Activated CD8-positive, alpha-beta memory T cell treated with anti-CD3 and anti-CD28 coated beads, Interleukin-2, amount 10 ng/mL, durations not matched to agents 7 days and 5 days (primary cell): ENCODE measurements around the gene C20orf202. TPM values are rescaled to one million over a fixed set of nuclear protein-coding genes. Genes with fewer than 3 reads are reported as not detected.
"Not testable (repeated sequence)": the region's sequence is repeated elsewhere in the genome, so short reads cannot be mapped to it uniquely, and the experiment has no call there.

ENCODE experiments used
- ATAC-seq: fragments of 150-1000 bp; cut with Tn5 transposase; one replicate; pipeline ENCODE4 v1.10.0; 2021; ENCODE audit warnings: moderate library complexity
- CTCF ChIA-PET: fragments of 350-600 bp; sonication (Branson Sonifier 250); formaldehyde crosslinking; loops from one replicate; lab custom pipeline; 2021; ENCODE audit warnings: antibody characterized with exemption; lab: Charles Lee
- DNase-seq: peaks from one replicate; pipeline ENCODE4 v3.0.0-alpha.2; 2020
- H3K27ac Mint-ChIP-seq: one replicate; pipeline ENCODE4 v1.8.0; 2021; ENCODE audit warnings: mild to moderate bottlenecking, mixed read lengths
- H3K27me3 Mint-ChIP-seq: one replicate; pipeline ENCODE4 v1.8.0; 2021; ENCODE audit warnings: mixed read lengths
- H3K36me3 Mint-ChIP-seq: one replicate; pipeline ENCODE4 v1.8.0; 2021; ENCODE audit warnings: mild to moderate bottlenecking, mixed read lengths
- H3K4me1 Mint-ChIP-seq: one replicate; pipeline ENCODE4 v1.8.0; 2021; ENCODE audit warnings: mixed read lengths
- H3K4me3 Mint-ChIP-seq: one replicate; pipeline ENCODE4 v1.8.0; 2021; ENCODE audit warnings: mild to moderate bottlenecking, moderate library complexity, mixed read lengths
- H3K9me3 Mint-ChIP-seq: one replicate; pipeline ENCODE4 v1.8.0; 2022; ENCODE audit warnings: low read depth, mixed read lengths
- total RNA-seq, 2 experiments: library from RNA; stranded (reverse); gene quantifications; one replicate each; pipeline ENCODE4 v1.2.3, GENCODE V29; 2021

The C20orf202 gene
- total RNA-seq, 2 experiments from 2014 or later = not detected

- Mint-ChIP-seq H3K36me3 (peaks cover 1% of the 10 kb centered on the region), H3K27ac (no peak overlapping the region), H3K9me3 (no peaks in the 10 kb centered on the region), H3K4me3 (no peak overlapping the region), H3K27me3 (peaks cover 7% of the 10 kb centered on the region), H3K4me1 (peaks cover 5% of the 10 kb centered on the region)
- CTCF ChIA-PET = no interaction called here
- DNase-seq (no peak), ATAC-seq (no peak)
Measured at GRCh38 chr20:1245578-1245977, 42.3 kb downstream of the C20orf202 start.

DNA sequence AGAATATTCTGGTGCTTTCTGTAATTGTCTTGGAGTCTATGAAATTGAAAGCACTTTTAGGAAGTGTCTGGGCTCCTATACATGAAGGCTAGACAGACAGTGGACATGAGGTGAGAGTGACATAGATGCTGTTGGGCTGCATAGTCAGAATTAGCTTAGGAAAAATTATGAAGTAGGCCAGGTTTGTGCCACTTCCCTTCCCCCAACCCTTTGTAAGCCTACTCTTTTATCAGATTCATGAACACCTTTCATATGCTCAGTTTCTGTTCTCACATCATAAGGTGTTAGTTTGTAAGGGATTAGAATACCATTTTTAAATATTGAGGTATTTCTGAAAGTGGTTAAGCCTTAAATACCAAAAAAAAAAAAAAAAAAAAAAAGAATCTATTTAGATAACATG is 44.4 kb downstream of the C20orf202 start:
- Mint-ChIP-seq H3K4me1 (peaks cover 2% of the 10 kb centered on the region), H3K4me3 (no peak overlapping the region), H3K27me3 (peaks cover 12% of the 10 kb centered on the region), H3K27ac (no peak overlapping the region), H3K36me3 (peaks cover 1% of the 10 kb centered on the region), H3K9me3 (no peaks in the 10 kb centered on the region)
- no peak for ATAC-seq
- no peak for DNase-seq
- CTCF ChIA-PET = no interaction called here

- ATAC-seq, H3K9me3 Mint-ChIP-seq, CTCF ChIA-PET, H3K4me3 Mint-ChIP-seq, DNase-seq, H3K36me3 Mint-ChIP-seq, H3K27ac Mint-ChIP-seq, H3K4me1 Mint-ChIP-seq: not testable (repeated sequence)
- H3K27me3 Mint-ChIP-seq = peaks cover 28% of the 10 kb centered on the region
Measured at GRCh38 chr20:1250282-1250681, 47.0 kb downstream of the C20orf202 start.

GRCh38 chr20:1252416-1252815 is 49.2 kb downstream of the C20orf202 start:
- no peak overlapping the region for H3K27ac Mint-ChIP-seq
- H3K27me3 Mint-ChIP-seq = peaks cover 34% of the 10 kb centered on the region
- H3K4me1 Mint-ChIP-seq = peaks cover 2% of the 10 kb centered on the region
- no peak overlapping the region for H3K4me3 Mint-ChIP-seq
- H3K9me3 Mint-ChIP-seq = no peaks in the 10 kb centered on the region
- DNase-seq (no peak), ATAC-seq (no peak)
- CTCF ChIA-PET = no interaction called here
- H3K36me3 Mint-ChIP-seq = peaks cover 1% of the 10 kb centered on the region

GRCh38 chr20:1254254-1254653 is 51.0 kb downstream of the C20orf202 start:
- CTCF ChIA-PET = interaction anchor here (0.8 kb wide), 1 partner anchor 10 kb away, joined by 3 read pairs; no protein-coding TSS in a partner anchor
- DNase-seq (no peak), ATAC-seq (no peak)
- Mint-ChIP-seq H3K4me3 (no peak overlapping the region), H3K4me1 (peaks cover 2% of the 10 kb centered on the region), H3K36me3 (peaks cover 1% of the 10 kb centered on the region), H3K9me3 (no peaks in the 10 kb centered on the region), H3K27ac (no peak overlapping the region), H3K27me3 (peaks cover 35% of the 10 kb centered on the region)

GRCh38 chr20:1255675-1256074 is 52.4 kb downstream of the C20orf202 start:
- Mint-ChIP-seq H3K27me3 (peaks cover 35% of the 10 kb centered on the region), H3K36me3 (no peaks in the 10 kb centered on the region), H3K27ac (no peak overlapping the region)

More at GRCh38 chr20:1255675-1256074, 52.4 kb downstream of the C20orf202 start:
- H3K4me3 Mint-ChIP-seq = no peak overlapping the region
- peaks cover 2% of the 10 kb centered on the region for H3K4me1 Mint-ChIP-seq
- ATAC-seq (no peak), DNase-seq (no peak)
- CTCF ChIA-PET = no interaction called here
- no peaks in the 10 kb centered on the region for H3K9me3 Mint-ChIP-seq

Other genes starting within 250 kb of the C20orf202 start
- gene RSPO4, start 201.1 kb upstream of the C20orf202 start, total RNA-seq = not detected
- gene PSMF1, start 84.9 kb upstream of the C20orf202 start, total RNA-seq = 100 to 1,000 TPM; 146 to 147 TPM
- under 1 TPM; 0.45 to 0.55 TPM for gene TMEM74B, start 18.5 kb upstream of the C20orf202 start, total RNA-seq
- gene RAD21L1, start 22.6 kb downstream of the C20orf202 start, total RNA-seq = under 1 TPM in 1 of 2 experiments, not detected in 1; 0.67 TPM
- 1 to 10 TPM; 3.6 to 4.2 TPM for gene SNPH, start 62.8 kb downstream of the C20orf202 start, total RNA-seq
- 1 to 10 TPM; 2.1 to 4.3 TPM for gene SDCBP2, start 125.7 kb downstream of the C20orf202 start, total RNA-seq
- 100 to 1,000 TPM; 247 to 273 TPM for gene FKBP1A, start 189.6 kb downstream of the C20orf202 start, total RNA-seq